HepG2 (cell line): ENCODE data around the gene POC1B. TPM values are rescaled to one million over a fixed set of nuclear protein-coding genes. Genes with fewer than 3 reads are reported as not detected.

ENCODE experiments used
- ATAC-seq: fragments of 200-7000 bp; cut with Tn5 transposase; 3 replicates; pipeline ENCODE4 v1.9.1; 2020; ENCODE audit warnings: mild to moderate bottlenecking, moderate library complexity
- BruUV-seq: library from RNA; stranded (reverse); fragments of 400-500 nt; replicated peaks from 2 replicates; lab custom pipeline; 2021; lab: Mats Ljungman, UMichigan
- CTCF ChIA-PET: fragments of 300-600 bp; formaldehyde crosslinking; extraction: SDS; loops from one replicate; lab custom pipeline; 2021; ENCODE audit warnings: low total read pairs, inconsistent platforms, low intra/inter-chr PET ratio; lab: Yijun Ruan, JAX
- POLR2A ChIA-PET: fragments of 350-600 bp; sonication (Branson Sonifier 250); formaldehyde crosslinking; loops from one replicate; lab custom pipeline; 2020; ENCODE audit warnings: antibody characterized with exemption, inconsistent platforms; lab: Yijun Ruan, JAX
- DNase-seq: peaks from one replicate; pipeline ENCODE4 v3.0.0-alpha.2; 2015; ENCODE audit warnings: low spot score
- FAIRE-seq: peaks from 3 replicates; lab custom pipeline; 2011; peaks lifted over from hg19 to GRCh38; lab: Jason Lieb, UNC
- H2AFZ ChIP-seq: one replicate; pipeline ENCODE4 v1.6.1; 2011; ENCODE audit warnings: low read length, inconsistent platforms
- H3K27ac ChIP-seq: fragments of 300-600 bp; 3 replicates; pipeline ENCODE4 v1.8.0; 2011; ENCODE audit warnings: mixed run types, mild to moderate bottlenecking, mixed read lengths, low read length, inconsistent platforms; ENCODE audit not compliant: insufficient read depth; ENCODE audit errors: extremely low read length
- H3K27me3 ChIP-seq, 2 experiments: fragments of 200-600 bp in 1 of 2; 2 replicates in 1 of 2; 3 replicates in 1 of 2; pipeline versions ENCODE4 v1.6.0 to v1.8.0; 2011; ENCODE audit warnings: low read length in 2 of 2, mild to moderate bottlenecking in 2 of 2, moderate library complexity in 2 of 2, inconsistent platforms in 1 of 2; ENCODE audit not compliant: insufficient read depth in 2 of 2, control insufficient read depth in 1 of 2
- H3K36me3 ChIP-seq, 2 experiments: fragments of 200-600 bp in 1 of 2; replicated peaks in 1 of 2; 2 replicates in 1 of 2; 3 replicates in 1 of 2; pipeline versions ENCODE4 v1.5.1 to v1.8.0; 2011; ENCODE audit warnings: low read length in 2 of 2, inconsistent platforms in 1 of 2; ENCODE audit not compliant: insufficient read depth in 2 of 2, control insufficient read depth in 1 of 2
- H3K4me1 ChIP-seq: 2 replicates; pipeline ENCODE4 v1.5.1; 2012; ENCODE audit warnings: low read length, inconsistent platforms; ENCODE audit not compliant: insufficient read depth
- H3K4me2 ChIP-seq: 2 replicates; pipeline ENCODE4 v1.6.0; 2011; ENCODE audit warnings: low read depth, low read length, inconsistent platforms
- H3K4me3 ChIP-seq, 3 experiments: fragments of 200-600 bp in 1 of 3; sonication (generic), shearing (Covaris generic) in 1 of 3; replicated peaks in 1 of 3; 2 replicates each; pipeline ENCODE4 v1.5.1; 2011 to 2016; ENCODE audit warnings: low read length in 3 of 3, inconsistent platforms in 2 of 3, low read depth in 2 of 3, mild to moderate bottlenecking in 2 of 3, control low read depth in 1 of 3, mixed read lengths in 1 of 3; ENCODE audit not compliant: insufficient read depth in 1 of 3
- H3K79me2 ChIP-seq: one replicate; pipeline ENCODE4 v1.6.1; 2011; ENCODE audit warnings: low read length, inconsistent platforms; ENCODE audit not compliant: insufficient read depth
- H3K9ac ChIP-seq: 2 replicates; pipeline ENCODE4 v1.6.0; 2011; ENCODE audit warnings: mild to moderate bottlenecking, low read depth, low read length, inconsistent platforms; ENCODE audit not compliant: insufficient read depth
- H3K9me3 ChIP-seq: 2 replicates; pipeline ENCODE4 v1.5.1; 2012; ENCODE audit warnings: mild to moderate bottlenecking, low read length
- H4K20me1 ChIP-seq: 2 replicates; pipeline ENCODE4 v1.6.0; 2011; ENCODE audit warnings: inconsistent platforms, mild to moderate bottlenecking, low read length, moderate library complexity; ENCODE audit not compliant: insufficient read depth
- FOXM1 ChIP-seq: sonication (generic); formaldehyde crosslinking; IDR thresholded peaks from 2 replicates; pipeline ENCODE4 v1.5.0; 2020; ENCODE audit warnings: missing genetic modification reagents
- HNRNPK ChIP-seq: fragments of 200-400 bp; formaldehyde crosslinking; IDR thresholded peaks from 2 replicates; pipeline ENCODE4 v1.6.1; 2018; ENCODE audit warnings: low read length, low read depth, moderate library complexity, mild to moderate bottlenecking; ENCODE audit not compliant: poor library complexity, severe bottlenecking
- MAFF ChIP-seq: IDR thresholded peaks from 2 replicates; pipeline ENCODE4 v1.6.1; 2011; ENCODE audit warnings: low read depth, low read length, improper control_type of control experiment
- POLR2G ChIP-seq: fragments of 200-400 bp; formaldehyde crosslinking; IDR thresholded peaks from 2 replicates; pipeline ENCODE4 v1.6.1; 2018; ENCODE audit warnings: mild to moderate bottlenecking, low read depth, low read length, moderate library complexity
- RBFOX2 ChIP-seq: fragments of 200-400 bp; formaldehyde crosslinking; IDR thresholded peaks from 2 replicates; pipeline ENCODE4 v1.6.1; 2017; ENCODE audit warnings: low read depth, mild to moderate bottlenecking, low read length
- TBX2 ChIP-seq: sonication (generic); formaldehyde crosslinking; IDR thresholded peaks from 2 replicates; pipeline ENCODE4 v1.5.0; 2020; ENCODE audit warnings: missing genetic modification reagents, mild to moderate bottlenecking, borderline replicate concordance
- ZNF24 ChIP-seq: fragments of 450-650 bp; IDR thresholded peaks from 2 replicates; pipeline ENCODE4 v1.6.1; 2017; ENCODE audit warnings: antibody characterized with exemption, mild to moderate bottlenecking
- ZNF367 ChIP-seq: sonication (generic); formaldehyde crosslinking; IDR thresholded peaks from 2 replicates; pipeline ENCODE4 v1.4.0; 2020; ENCODE audit warnings: missing genetic modification reagents, borderline replicate concordance
- ZSCAN31 ChIP-seq: sonication (generic); formaldehyde crosslinking; IDR thresholded peaks from 2 replicates; pipeline ENCODE4 v1.5.0; 2020; ENCODE audit warnings: low read depth, mild to moderate bottlenecking, missing genetic modification reagents
- WGBS: methylation state at CpG from one replicate; pipeline ENCODE4 v1.1.6; 2017; ENCODE audit warnings: low lambda C conversion rate; 5-methylcytosine and 5-hydroxymethylcytosine counted together
- in situ Hi-C: cut with HindIII; loops from 2 replicates; pipeline ENCODE4 v1.10.0; 2017; ENCODE audit warnings: low pct_unique_long_range_greater_than_20kb; ENCODE audit not compliant: extremely low pct_ligation_motif_present
- intact Hi-C: fragments of 100-400 bp; cut with micrococcal nuclease; formaldehyde crosslinking; loops from one replicate; pipeline ENCODE4 v1.10.0; 2022; ENCODE audit not compliant: unreplicated experiment
- polyA plus RNA-seq, 8 experiments: library from polyadenylated mRNA; depleted of rRNA in 3 of 8; stranded (reverse) in 7 of 8; unstranded in 1 of 8; fragments of >200 nt; fragmentation: Illumina TruSeq in 4 of 8; extraction: Trizol in 4 of 8; gene quantifications; 2 replicates each; pipeline versions ENCODE4 v1.2.1 to v1.2.3, GENCODE V29; 2011 to 2016; ENCODE audit warnings: low read depth in 4 of 8, missing spikeins in 1 of 8, mixed read lengths in 1 of 8; ENCODE audit not compliant: insufficient read depth in 1 of 8
- total RNA-seq, 5 experiments: library from RNA; depleted of rRNA; stranded (reverse); fragments of >200 nt; fragmentation: Illumina TruSeq; extraction: Trizol; gene quantifications; 2 replicates each; pipeline ENCODE4 v1.2.3, GENCODE V29; 2016; ENCODE audit warnings: low read depth in 1 of 5
- TF ChIP-seq, protein P1 (sequence below): sonication (generic); formaldehyde crosslinking; IDR thresholded peaks from 2 replicates; pipeline ENCODE4 v1.8.1; 2023; ENCODE audit warnings: mild to moderate bottlenecking, moderate library complexity, missing genetic modification reagents
- TF ChIP-seq, protein P2 (sequence below): sonication (generic); formaldehyde crosslinking; IDR thresholded peaks from 2 replicates; pipeline ENCODE4 v1.8.0; 2022; ENCODE audit warnings: mild to moderate bottlenecking, missing genetic modification reagents, borderline replicate concordance
- TF ChIP-seq, protein P3 (sequence below): sonication (generic); formaldehyde crosslinking; IDR thresholded peaks from 2 replicates; pipeline ENCODE4 v1.8.0; 2022; ENCODE audit warnings: missing genetic modification reagents, mild to moderate bottlenecking, borderline replicate concordance
- TF ChIP-seq, protein P4 (sequence below): sonication (generic); formaldehyde crosslinking; IDR thresholded peaks from 2 replicates; pipeline ENCODE4 v1.5.0; 2020; ENCODE audit warnings: mild to moderate bottlenecking, missing genetic modification reagents, borderline replicate concordance
- TF ChIP-seq, protein P5 (sequence below): sonication (generic); formaldehyde crosslinking; IDR thresholded peaks from 2 replicates; pipeline ENCODE4 v1.4.0; 2020; ENCODE audit warnings: missing genetic modification reagents

The POC1B gene
- total and polyA plus RNA-seq, 2 of the 13 experiments (the other 11 are each of a cell fraction or from before 2014, with no cell fraction given), result 9.3 to 11.0 TPM

DNA sequence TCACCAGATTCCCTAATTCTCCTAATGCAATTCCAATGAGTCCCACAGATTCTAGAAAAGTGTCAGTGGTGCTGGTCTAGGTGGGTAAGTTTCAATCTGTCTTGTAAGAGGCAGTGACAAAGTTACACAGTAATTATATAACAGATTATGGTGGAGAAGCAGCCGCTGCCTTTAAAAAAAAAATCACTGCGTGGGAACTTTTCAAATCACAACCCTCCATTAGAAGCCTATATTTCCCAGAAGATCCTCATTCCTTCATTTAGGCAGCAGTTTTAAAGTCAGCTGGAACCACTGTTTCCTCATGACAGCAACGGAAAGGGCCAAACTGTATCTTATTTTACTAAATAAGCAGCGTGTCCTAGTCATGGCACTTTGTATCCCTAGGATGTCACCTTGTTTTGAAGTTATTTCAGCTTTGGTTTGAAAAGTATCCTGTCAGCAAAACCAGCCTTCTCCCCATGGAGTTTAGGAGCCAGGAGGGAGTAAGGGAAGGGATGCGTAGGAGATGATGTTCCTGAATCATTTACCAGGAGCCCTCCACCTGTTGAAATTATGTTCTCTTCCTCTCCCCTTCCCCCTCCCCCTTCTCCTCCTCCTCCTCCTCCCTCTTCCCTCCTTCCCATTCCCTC is 145.9 kb downstream of the POC1B start:
- Histone ChIP-seq H3K36me3 (no peaks in the 10 kb centered on the region), H3K9ac (peak overlapping the region; percentile 13; the same call in 1 of the 2 replicates), H2AFZ (no peak overlapping the region), H3K27ac (peak overlapping the region; percentile 61), H3K4me1 (peaks cover 100% of the 10 kb centered on the region), H3K4me2 (peak overlapping the region; percentile 70), H3K79me2 (no peaks in the 10 kb centered on the region), H3K9me3 (no peaks in the 10 kb centered on the region), H3K27me3 (no peaks in the 10 kb centered on the region), H3K4me3 (peak overlapping the region; percentile 20 to 45 (median 24); a peak in 2 of 6 replicates), H4K20me1 (no peaks in the 10 kb centered on the region)
- ChIA-PET CTCF (no interaction called here), POLR2A (interaction anchor here (0.9 to 17.8 kb wide), 10 partner anchors 11 to 72 kb away, joined by 3 to 430 read pairs (median 4); partner anchors contain the start of gene DUSP6)
- in situ Hi-C loops, result no loop called here
- DNase-seq (no peak), ATAC-seq (no peak), FAIRE-seq (no peak)
- 35% methylated on average over 5 of the region's 5 CpGs for WGBS
- BruUV-seq, result no TSS peak
- intact Hi-C loops, result loop anchor here (5.0 kb wide), 1 partner anchor 147 kb away; the partner anchor contains the start of gene POC1B
- TF ChIP-seq, protein P1, sequence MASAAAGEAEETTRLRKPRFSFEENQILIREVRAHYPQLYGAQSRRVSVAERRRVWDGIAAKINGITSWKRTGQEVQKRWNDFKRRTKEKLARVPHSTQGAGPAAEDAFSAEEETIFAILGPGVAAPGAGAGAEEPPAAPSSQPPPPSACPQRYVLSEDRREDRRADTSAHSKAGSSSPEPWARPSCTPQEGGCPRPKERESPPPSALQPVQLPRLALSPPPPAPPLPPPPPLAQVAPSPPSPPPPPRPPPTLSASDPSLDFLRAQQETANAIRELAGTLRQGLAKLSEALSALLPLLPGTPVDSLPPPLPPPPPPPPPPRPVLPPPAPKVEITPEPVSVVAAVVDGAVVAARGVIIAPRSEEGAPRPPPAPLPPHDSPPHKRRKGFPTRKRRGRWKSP (CRISPR knock-in tag), result 0 out of 2 replicates have a peak, but pooled peaks have one; percentile 34
- TF ChIP-seq MAFF, result peak; percentile 81
- TF ChIP-seq, protein P2, sequence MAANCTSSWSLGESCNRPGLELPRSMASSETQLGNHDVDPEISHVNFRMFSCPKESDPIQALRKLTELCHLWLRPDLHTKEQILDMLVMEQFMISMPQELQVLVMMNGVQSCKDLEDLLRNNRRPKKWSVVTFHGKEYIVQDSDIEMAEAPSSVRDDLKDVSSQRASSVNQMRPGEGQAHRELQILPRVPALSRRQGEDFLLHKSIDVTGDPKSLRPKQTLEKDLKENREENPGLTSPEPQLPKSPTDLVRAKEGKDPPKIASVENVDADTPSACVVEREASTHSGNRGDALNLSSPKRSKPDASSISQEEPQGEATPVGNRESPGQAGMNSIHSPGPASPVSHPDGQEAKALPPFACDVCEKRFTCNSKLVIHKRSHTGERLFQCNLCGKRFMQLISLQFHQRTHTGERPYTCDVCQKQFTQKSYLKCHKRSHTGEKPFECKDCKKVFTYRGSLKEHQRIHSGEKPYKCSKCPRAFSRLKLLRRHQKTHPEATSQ, result no peak
- TF ChIP-seq ZNF367 (CRISPR knock-in tag), result no peak
- TF ChIP-seq TBX2 (CRISPR knock-in tag), result peak; percentile 25; the same call in 1 of the 2 replicates
- peak; percentile 84 for TF ChIP-seq HNRNPK
- TF ChIP-seq ZNF24, result no peak
- TF ChIP-seq, protein P3, sequence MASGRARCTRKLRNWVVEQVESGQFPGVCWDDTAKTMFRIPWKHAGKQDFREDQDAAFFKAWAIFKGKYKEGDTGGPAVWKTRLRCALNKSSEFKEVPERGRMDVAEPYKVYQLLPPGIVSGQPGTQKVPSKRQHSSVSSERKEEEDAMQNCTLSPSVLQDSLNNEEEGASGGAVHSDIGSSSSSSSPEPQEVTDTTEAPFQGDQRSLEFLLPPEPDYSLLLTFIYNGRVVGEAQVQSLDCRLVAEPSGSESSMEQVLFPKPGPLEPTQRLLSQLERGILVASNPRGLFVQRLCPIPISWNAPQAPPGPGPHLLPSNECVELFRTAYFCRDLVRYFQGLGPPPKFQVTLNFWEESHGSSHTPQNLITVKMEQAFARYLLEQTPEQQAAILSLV (CRISPR knock-in tag), result no peak
- peak; percentile 58 for TF ChIP-seq RBFOX2
- TF ChIP-seq FOXM1, result no peak
- TF ChIP-seq ZSCAN31, result 0 out of 2 replicates have a peak, but pooled peaks have one; percentile 13
- 0 out of 2 replicates have a peak, but pooled peaks have one; percentile 8 for TF ChIP-seq POLR2G
- TF ChIP-seq, protein P4, sequence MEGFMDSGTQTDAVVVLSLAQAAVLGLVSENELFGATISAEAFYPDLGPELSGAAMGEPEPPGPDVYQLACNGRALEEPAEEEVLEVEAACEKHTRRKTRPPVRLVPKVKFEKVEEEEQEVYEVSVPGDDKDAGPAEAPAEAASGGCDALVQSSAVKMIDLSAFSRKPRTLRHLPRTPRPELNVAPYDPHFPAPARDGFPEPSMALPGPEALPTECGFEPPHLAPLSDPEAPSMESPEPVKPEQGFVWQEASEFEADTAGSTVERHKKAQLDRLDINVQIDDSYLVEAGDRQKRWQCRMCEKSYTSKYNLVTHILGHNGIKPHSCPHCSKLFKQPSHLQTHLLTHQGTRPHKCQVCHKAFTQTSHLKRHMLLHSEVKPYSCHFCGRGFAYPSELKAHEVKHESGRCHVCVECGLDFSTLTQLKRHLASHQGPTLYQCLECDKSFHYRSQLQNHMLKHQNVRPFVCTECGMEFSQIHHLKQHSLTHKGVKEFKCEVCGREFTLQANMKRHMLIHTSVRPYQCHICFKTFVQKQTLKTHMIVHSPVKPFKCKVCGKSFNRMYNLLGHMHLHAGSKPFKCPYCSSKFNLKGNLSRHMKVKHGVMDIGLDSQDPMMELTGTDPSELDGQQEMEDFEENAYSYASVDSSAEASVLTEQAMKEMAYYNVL (CRISPR knock-in tag), result 0 out of 2 replicates have a peak, but pooled peaks have one; percentile 26
- TF ChIP-seq, protein P5, sequence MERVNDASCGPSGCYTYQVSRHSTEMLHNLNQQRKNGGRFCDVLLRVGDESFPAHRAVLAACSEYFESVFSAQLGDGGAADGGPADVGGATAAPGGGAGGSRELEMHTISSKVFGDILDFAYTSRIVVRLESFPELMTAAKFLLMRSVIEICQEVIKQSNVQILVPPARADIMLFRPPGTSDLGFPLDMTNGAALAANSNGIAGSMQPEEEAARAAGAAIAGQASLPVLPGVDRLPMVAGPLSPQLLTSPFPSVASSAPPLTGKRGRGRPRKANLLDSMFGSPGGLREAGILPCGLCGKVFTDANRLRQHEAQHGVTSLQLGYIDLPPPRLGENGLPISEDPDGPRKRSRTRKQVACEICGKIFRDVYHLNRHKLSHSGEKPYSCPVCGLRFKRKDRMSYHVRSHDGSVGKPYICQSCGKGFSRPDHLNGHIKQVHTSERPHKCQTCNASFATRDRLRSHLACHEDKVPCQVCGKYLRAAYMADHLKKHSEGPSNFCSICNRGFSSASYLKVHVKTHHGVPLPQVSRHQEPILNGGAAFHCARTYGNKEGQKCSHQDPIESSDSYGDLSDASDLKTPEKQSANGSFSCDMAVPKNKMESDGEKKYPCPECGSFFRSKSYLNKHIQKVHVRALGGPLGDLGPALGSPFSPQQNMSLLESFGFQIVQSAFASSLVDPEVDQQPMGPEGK (CRISPR knock-in tag), result 0 out of 2 replicates have a peak, but pooled peaks have one; percentile 3
